Keratinocyte (primary cell): ENCODE measurements around the gene NLGN4Y. TPM values are rescaled to one million over a fixed set of nuclear protein-coding genes. Genes with fewer than 3 reads are reported as not detected.

Source experiments
- DNase-seq: peaks from one replicate; pipeline ENCODE4 v3.0.0-alpha.2; 2011; ENCODE audit warnings: low read depth, missing footprints, low spot score
- FAIRE-seq: peaks from 2 replicates; lab custom pipeline; 2011; peaks lifted over from hg19 to GRCh38; lab: Jason Lieb, UNC
- H2AFZ ChIP-seq: 2 replicates; pipeline ENCODE4 v1.6.0; 2012; ENCODE audit warnings: low read length, control low read depth, inconsistent platforms; ENCODE audit not compliant: control insufficient read depth
- H3K27ac ChIP-seq: 2 replicates; pipeline ENCODE4 v1.5.1; 2011; ENCODE audit warnings: low read length; ENCODE audit not compliant: control insufficient read depth, insufficient read depth
- H3K27me3 ChIP-seq: 3 replicates; pipeline ENCODE4 v1.6.0; 2011; ENCODE audit warnings: low read length; ENCODE audit not compliant: control insufficient read depth, insufficient read depth; ENCODE audit errors: extremely low read depth
- H3K36me3 ChIP-seq, 2 experiments: 2 replicates in 1 of 2; 3 replicates in 1 of 2; pipeline ENCODE4 v1.5.1; 2011; ENCODE audit warnings: low read length in 2 of 2, mild to moderate bottlenecking in 1 of 2; ENCODE audit not compliant: control insufficient read depth in 2 of 2, insufficient read depth in 2 of 2; ENCODE audit errors: extremely low read depth in 1 of 2
- H3K4me1 ChIP-seq: 3 replicates; pipeline ENCODE4 v1.5.1; 2011; ENCODE audit warnings: low read length; ENCODE audit not compliant: control insufficient read depth, insufficient read depth; ENCODE audit errors: extremely low read depth
- H3K4me2 ChIP-seq: 3 replicates; pipeline ENCODE4 v1.6.0; 2011; ENCODE audit warnings: low read depth, low read length; ENCODE audit not compliant: control insufficient read depth, insufficient read depth; ENCODE audit errors: extremely low read depth
- H3K4me3 ChIP-seq, 3 experiments: fragments of 200-600 bp in 1 of 3; sonication (generic) in 1 of 3; 2 replicates in 2 of 3; 3 replicates in 1 of 3; pipeline ENCODE4 v1.5.1; 2011 to 2016; ENCODE audit warnings: low read length in 3 of 3, mild to moderate bottlenecking in 3 of 3, control low read depth in 2 of 3, inconsistent platforms in 1 of 3, low read depth in 1 of 3, mixed read lengths in 1 of 3, mixed run types in 1 of 3, moderate library complexity in 1 of 3; ENCODE audit not compliant: control insufficient read depth in 2 of 3, insufficient read depth in 2 of 3; ENCODE audit errors: extremely low read depth in 1 of 3
- H3K79me2 ChIP-seq: 2 replicates; pipeline ENCODE4 v1.6.0; 2012; ENCODE audit warnings: low read length; ENCODE audit not compliant: control insufficient read depth, insufficient read depth
- H3K9ac ChIP-seq: 3 replicates; pipeline ENCODE4 v1.6.0; 2011; ENCODE audit warnings: low read length; ENCODE audit not compliant: control insufficient read depth, insufficient read depth; ENCODE audit errors: extremely low read depth
- H3K9me1 ChIP-seq: 3 replicates; pipeline ENCODE4 v1.6.0; 2011; ENCODE audit warnings: low read length; ENCODE audit not compliant: control insufficient read depth, insufficient read depth; ENCODE audit errors: extremely low read depth
- H3K9me3 ChIP-seq: 2 replicates; pipeline ENCODE4 v1.5.1; 2012; ENCODE audit warnings: low read depth, low read length; ENCODE audit not compliant: control insufficient read depth
- H4K20me1 ChIP-seq: 3 replicates; pipeline ENCODE4 v1.6.0; 2011; ENCODE audit warnings: low read length; ENCODE audit not compliant: control insufficient read depth, insufficient read depth; ENCODE audit errors: extremely low read depth
- CTCF ChIP-seq, 3 experiments: IDR thresholded peaks in 1 of 3; conservative IDR thresholded peaks in 1 of 3; optimal IDR thresholded peaks in 1 of 3; 2 replicates in 2 of 3; 3 replicates in 1 of 3; pipeline versions ENCODE3 to v1.5.1; 2011; ENCODE audit warnings: low read length in 3 of 3, mild to moderate bottlenecking in 3 of 3, moderate library complexity in 2 of 3, control low read depth in 1 of 3, inconsistent platforms in 1 of 3; ENCODE audit not compliant: insufficient read depth in 2 of 3; ENCODE audit errors: extremely low read depth in 1 of 3
- EZH2 ChIP-seq: IDR thresholded peaks from one replicate; pipeline ENCODE4 v1.6.1; 2012; ENCODE audit warnings: inconsistent platforms, mild to moderate bottlenecking, low read length, moderate library complexity
- dilution Hi-C: fragments of 300-500 bp; cut with MboI; formaldehyde crosslinking; loops from one replicate; pipeline ENCODE4 v1.7.0; 2020; ENCODE audit warnings: low sequenced_read_pairs; ENCODE audit not compliant: extremely low pct_ligation_motif_present
- polyA plus RNA-seq, 5 experiments: library from polyadenylated mRNA; depleted of rRNA in 3 of 5; stranded (reverse) in 3 of 5; stranded (forward) in 1 of 5; unstranded in 1 of 5; fragments of >200 nt; gene quantifications; 1 replicate in 1 of 5; 2 replicates in 3 of 5; 3 replicates in 1 of 5; pipeline versions ENCODE4 v1.2.1 to v1.2.3, GENCODE V29; 2011 to 2012; ENCODE audit warnings: missing spikeins in 2 of 5, low read depth in 1 of 5, low replicate concordance in 1 of 5

Gene NLGN4Y
- polyA plus RNA-seq, 1 donor (not counting 4 experiments of a cell fraction or from before 2014, with no cell fraction given), result not detected

DNA sequence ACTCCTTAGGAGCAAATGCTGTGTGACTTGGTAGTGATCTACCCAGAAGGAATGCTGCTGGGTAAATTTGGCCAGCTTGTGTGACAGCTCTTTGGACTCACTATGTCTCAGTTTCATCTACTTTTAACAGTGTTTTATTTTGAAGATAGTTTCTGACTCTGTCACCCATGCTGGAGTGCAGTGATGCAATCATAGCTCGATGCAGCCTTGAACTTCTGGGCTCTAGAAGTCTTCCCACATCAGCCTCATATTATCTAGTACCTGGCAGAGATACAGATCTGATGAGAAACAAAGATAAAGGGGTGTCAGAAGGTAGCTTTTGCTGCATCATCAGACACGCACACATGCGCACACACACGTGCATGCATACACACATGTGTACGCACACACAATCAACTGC lies 19.2 kb downstream of the NLGN4Y start:
- dilution Hi-C loops, result no loop called here

DNA sequence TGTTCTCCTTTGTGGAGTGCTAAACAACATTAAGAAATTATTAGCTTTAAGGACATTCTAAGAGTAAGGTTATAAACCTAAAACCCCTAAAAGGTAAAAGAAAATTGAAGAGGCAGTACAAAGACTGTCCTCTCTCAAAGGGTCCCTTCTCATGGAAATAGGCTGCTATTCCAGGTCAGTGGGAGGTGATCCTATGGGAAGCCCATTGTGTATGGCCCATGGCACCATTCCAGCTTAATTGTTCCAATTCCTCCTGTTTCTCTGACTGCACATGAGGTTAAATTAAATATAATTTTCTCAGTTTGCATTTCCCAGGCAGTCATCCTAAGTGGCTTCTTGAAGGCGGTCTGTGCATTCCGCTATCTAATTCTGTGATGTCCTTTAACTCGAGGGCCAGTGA lies 57.0 kb downstream of the NLGN4Y start:
- Histone ChIP-seq H3K4me2 (no peak overlapping the region), H3K9me1 (no peaks in the 10 kb centered on the region), H3K36me3 (no peaks in the 10 kb centered on the region), H4K20me1 (no peaks in the 10 kb centered on the region), H3K9me3 (no peaks in the 10 kb centered on the region), H3K9ac (no peak overlapping the region), H3K4me3 (no peak overlapping the region), H3K27me3 (no peaks in the 10 kb centered on the region), H3K4me1 (no peaks in the 10 kb centered on the region), H2AFZ (no peak overlapping the region), H3K27ac (no peak overlapping the region), H3K79me2 (no peaks in the 10 kb centered on the region)
- FAIRE-seq (no peak), DNase-seq (no peak)
- TF ChIP-seq CTCF (optimal IDR thresholded peaks at IDR 0.05 in 1 of 3, IDR thresholded peaks at IDR 0.05 in 1 of 3, conservative IDR thresholded peaks at IDR 0.05 in 1 of 3; ENCODE audit: extremely low read depth in 1 of 3, insufficient read depth in 2 of 3, low read length in 3 of 3) (no peak), EZH2 (no peak)
- dilution Hi-C loops, result no loop called here

More for the DNA sequence above, 19.2 kb downstream of the NLGN4Y start:
- Histone ChIP-seq H3K4me3 (no peak overlapping the region), H3K4me1 (no peaks in the 10 kb centered on the region), H3K9ac (no peak overlapping the region), H4K20me1 (no peaks in the 10 kb centered on the region), H2AFZ (no peak overlapping the region), H3K27ac (no peak overlapping the region), H3K79me2 (no peaks in the 10 kb centered on the region), H3K27me3 (no peaks in the 10 kb centered on the region), H3K4me2 (no peak overlapping the region), H3K9me3 (no peaks in the 10 kb centered on the region), H3K9me1 (no peaks in the 10 kb centered on the region), H3K36me3 (no peaks in the 10 kb centered on the region)
- DNase-seq (no peak), FAIRE-seq (no peak)
- TF ChIP-seq EZH2 (no peak), CTCF (optimal IDR thresholded peaks at IDR 0.05 in 1 of 3, IDR thresholded peaks at IDR 0.05 in 1 of 3, conservative IDR thresholded peaks at IDR 0.05 in 1 of 3; ENCODE audit: extremely low read depth in 1 of 3, insufficient read depth in 2 of 3, low read length in 3 of 3) (no peak)
